Skin epidermis (tissue), 12 donors: ENCODE data around the gene LAMA2.

Experiments used
- H3K27ac ChIP-seq, 21 experiments: fragments of 200-600 bp; sonication (generic) in 11 of 21; one replicate each; pipeline ENCODE4 v1.5.0; 2020; ENCODE audit warnings: mild to moderate bottlenecking in 3 of 21, inconsistent platforms in 2 of 21, moderate library complexity in 2 of 21
- H3K4me3 ChIP-seq, 7 experiments: fragments of 200-600 bp; sonication (generic) in 2 of 7; one replicate each; pipeline ENCODE4 v1.5.0; 2020; ENCODE audit warnings: inconsistent platforms in 2 of 7, mild to moderate bottlenecking in 2 of 7, moderate library complexity in 1 of 7

The LAMA2 gene

GRCh38 chr6:129364037-129364436, 481.1 kb downstream of the LAMA2 start:
- Histone ChIP-seq H3K4me3 (no peak overlapping the region), H3K27ac (no peak overlapping the region)

- no peak overlapping the region for H3K27ac ChIP-seq
- no peak overlapping the region for H3K4me3 ChIP-seq
Measured at GRCh38 chr6:129364767-129365166, 481.8 kb downstream of the LAMA2 start.

GRCh38 chr6:129368076-129368475, 485.1 kb downstream of the LAMA2 start:
- no peak overlapping the region for H3K27ac ChIP-seq
- H3K4me3 ChIP-seq = no peak overlapping the region

GRCh38 chr6:129368970-129369369, 486.0 kb downstream of the LAMA2 start:
- no peak overlapping the region for H3K4me3 ChIP-seq
- H3K27ac ChIP-seq = no peak overlapping the region

GRCh38 chr6:129369737-129370136, 486.8 kb downstream of the LAMA2 start:
- H3K27ac ChIP-seq = no peak overlapping the region

GRCh38 chr6:129370268-129370916, 487.5 kb downstream of the LAMA2 start:
- no peak overlapping the region for H3K27ac ChIP-seq

More at GRCh38 chr6:129369737-129370136, 486.8 kb downstream of the LAMA2 start:
- H3K4me3 ChIP-seq = no peak overlapping the region

GRCh38 chr6:129381885-129382284, 498.9 kb downstream of the LAMA2 start:
- no peak overlapping the region for H3K27ac ChIP-seq
- H3K4me3 ChIP-seq = no peak overlapping the region

More at GRCh38 chr6:129370268-129370916, 487.5 kb downstream of the LAMA2 start:
- H3K4me3 ChIP-seq = no peak overlapping the region

- Histone ChIP-seq H3K27ac (no peak overlapping the region), H3K4me3 (no peak overlapping the region)
Measured at GRCh38 chr6:129382916-129383315, 500.0 kb downstream of the LAMA2 start.

- no peak overlapping the region for H3K4me3 ChIP-seq
Measured at GRCh38 chr6:129385117-129385516, 502.2 kb downstream of the LAMA2 start.

GRCh38 chr6:129390900-129391299, 508.0 kb downstream of the LAMA2 start:
- H3K27ac ChIP-seq = no peak overlapping the region
- no peak overlapping the region for H3K4me3 ChIP-seq

More at GRCh38 chr6:129385117-129385516, 502.2 kb downstream of the LAMA2 start:
- no peak overlapping the region for H3K27ac ChIP-seq

GRCh38 chr6:129393654-129394053, 510.7 kb downstream of the LAMA2 start:
- Histone ChIP-seq H3K4me3 (no peak overlapping the region), H3K27ac (no peak overlapping the region)

- Histone ChIP-seq H3K27ac (no peak overlapping the region), H3K4me3 (no peak overlapping the region)
Measured at GRCh38 chr6:129398764-129399163, 515.8 kb downstream of the LAMA2 start.

GRCh38 chr6:129402244-129402643, 519.3 kb downstream of the LAMA2 start:
- Histone ChIP-seq H3K27ac (no peak overlapping the region), H3K4me3 (no peak overlapping the region)

GRCh38 chr6:129411092-129411491, 528.2 kb downstream of the LAMA2 start:
- no peak overlapping the region for H3K4me3 ChIP-seq
- no peak overlapping the region for H3K27ac ChIP-seq

GRCh38 chr6:129416337-129416990, 533.5 kb downstream of the LAMA2 start:
- Histone ChIP-seq H3K27ac (no peak overlapping the region), H3K4me3 (no peak overlapping the region)

- H3K4me3 ChIP-seq = no peak overlapping the region
Measured at GRCh38 chr6:129417416-129418086, 534.6 kb downstream of the LAMA2 start.

GRCh38 chr6:129419324-129419723, 536.4 kb downstream of the LAMA2 start:
- no peak overlapping the region for H3K4me3 ChIP-seq
- H3K27ac ChIP-seq = no peak overlapping the region

More at GRCh38 chr6:129417416-129418086, 534.6 kb downstream of the LAMA2 start:
- no peak overlapping the region for H3K27ac ChIP-seq

- Histone ChIP-seq H3K4me3 (no peak overlapping the region), H3K27ac (no peak overlapping the region)
Measured at GRCh38 chr6:129426343-129426742, 543.4 kb downstream of the LAMA2 start.

- H3K4me3 ChIP-seq = no peak overlapping the region
- no peak overlapping the region for H3K27ac ChIP-seq
Measured at GRCh38 chr6:129429956-129430355, 547.0 kb downstream of the LAMA2 start.

- Histone ChIP-seq H3K27ac (no peak overlapping the region), H3K4me3 (no peak overlapping the region)
Measured at GRCh38 chr6:129432738-129433137, 549.8 kb downstream of the LAMA2 start.

- Histone ChIP-seq H3K27ac (no peak overlapping the region), H3K4me3 (no peak overlapping the region)
Measured at GRCh38 chr6:129434091-129434490, 551.2 kb downstream of the LAMA2 start.
